Midbrain (tissue), 1 donor: ENCODE results near the gene PKNOX1.
"Not testable (repeated sequence)": the region's sequence is repeated elsewhere in the genome, so short reads cannot be mapped to it uniquely, and the experiment has no call there.

ENCODE experiments used
- DNase-seq: peaks from one replicate; lab custom pipeline; 2025; lab: John Stamatoyannopoulos, UW

PKNOX1 gene

DNA sequence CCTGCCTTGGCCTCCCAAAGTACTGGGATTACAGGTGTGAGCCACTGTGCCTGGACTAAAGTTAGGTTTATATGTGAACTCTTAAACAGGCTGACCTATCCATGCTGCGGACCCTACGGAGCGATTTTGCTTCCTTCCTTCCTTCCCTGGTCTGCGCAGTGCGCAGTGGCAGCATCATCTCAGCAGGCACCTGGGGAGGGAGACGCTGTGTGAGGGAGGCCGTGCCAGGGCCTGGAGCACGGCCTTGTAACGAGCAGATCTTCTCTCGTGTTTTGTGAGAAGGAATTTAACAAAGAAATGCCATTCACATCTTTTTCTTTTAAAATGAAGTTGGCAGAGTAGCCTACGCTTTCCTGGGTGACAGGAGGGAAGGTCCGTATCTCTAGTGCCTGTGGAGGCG is 45.8 kb downstream of the PKNOX1 start:
- no peak for DNase-seq

GRCh38 chr21:43020771-43021170 is 46.4 kb downstream of the PKNOX1 start:
- no peak for DNase-seq

DNA sequence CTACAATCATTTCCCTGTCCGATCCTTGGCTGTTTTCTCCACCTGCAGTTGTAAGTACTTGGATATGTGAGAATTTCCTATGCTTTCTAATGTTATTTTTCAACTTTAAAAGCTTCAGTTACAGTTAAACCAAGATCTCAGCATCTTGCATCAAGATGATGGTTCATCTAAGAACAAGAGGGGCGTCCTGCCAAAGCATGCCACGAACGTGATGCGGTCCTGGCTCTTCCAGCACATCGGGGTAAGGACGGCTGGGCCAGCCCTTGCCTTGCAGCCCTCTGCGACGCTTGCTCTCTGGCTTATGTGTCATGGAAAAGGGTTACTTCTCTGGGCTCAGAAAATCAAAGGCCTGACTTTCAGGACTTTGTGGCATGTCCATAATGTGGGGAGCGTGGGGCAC is 46.8 kb downstream of the PKNOX1 start:
- no peak for DNase-seq

DNA sequence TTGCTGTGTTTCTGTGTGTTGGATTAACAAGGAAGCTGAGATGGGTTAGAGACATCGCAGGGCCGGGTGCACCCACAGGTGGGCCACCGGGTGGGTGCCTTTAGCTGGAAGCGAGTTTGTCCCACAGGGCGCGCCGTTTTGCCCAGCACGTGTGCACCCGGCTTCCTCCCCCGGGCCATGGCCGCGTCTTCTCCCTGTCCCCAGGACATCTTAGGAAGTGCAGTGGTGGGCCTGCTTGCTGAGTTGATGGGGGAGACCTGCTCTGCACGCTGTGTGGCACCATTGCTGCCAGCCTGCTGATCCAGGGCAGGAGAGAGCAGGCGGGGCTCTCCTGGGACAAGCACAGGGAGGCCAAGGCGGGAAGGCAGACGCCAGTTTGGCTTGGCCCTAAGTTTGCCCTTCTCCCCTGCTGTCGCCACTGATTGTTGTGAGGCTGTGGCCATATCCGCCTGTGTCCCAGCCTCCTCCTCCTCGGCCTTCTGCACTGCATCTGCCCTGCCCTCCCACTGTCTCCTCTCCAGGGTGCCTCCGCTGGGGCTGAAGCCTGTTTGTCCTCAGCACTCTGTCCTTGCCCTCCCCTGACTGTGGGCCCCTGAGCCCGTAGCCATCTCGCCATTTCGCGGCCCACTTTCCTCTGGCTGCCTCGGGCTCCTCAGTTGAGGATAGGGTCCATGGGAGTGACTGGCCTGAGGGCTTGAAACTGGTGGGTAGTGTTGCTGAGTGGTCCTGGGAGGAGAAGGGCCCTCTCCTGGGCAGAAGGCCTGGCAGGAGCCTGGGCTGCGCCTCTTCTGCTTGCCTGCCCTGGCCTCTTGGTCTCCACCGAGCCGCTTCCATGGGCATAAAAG is 47.6 kb downstream of the PKNOX1 start:
- DNase-seq, result no peak

GRCh38 chr21:43023175-43023574 is 48.8 kb downstream of the PKNOX1 start:
- no peak for DNase-seq

- DNase-seq, result no peak
Measured at GRCh38 chr21:43024439-43025136, 50.2 kb downstream of the PKNOX1 start.

- no peak for DNase-seq
Measured at GRCh38 chr21:43025636-43026180, 51.3 kb downstream of the PKNOX1 start.

DNA sequence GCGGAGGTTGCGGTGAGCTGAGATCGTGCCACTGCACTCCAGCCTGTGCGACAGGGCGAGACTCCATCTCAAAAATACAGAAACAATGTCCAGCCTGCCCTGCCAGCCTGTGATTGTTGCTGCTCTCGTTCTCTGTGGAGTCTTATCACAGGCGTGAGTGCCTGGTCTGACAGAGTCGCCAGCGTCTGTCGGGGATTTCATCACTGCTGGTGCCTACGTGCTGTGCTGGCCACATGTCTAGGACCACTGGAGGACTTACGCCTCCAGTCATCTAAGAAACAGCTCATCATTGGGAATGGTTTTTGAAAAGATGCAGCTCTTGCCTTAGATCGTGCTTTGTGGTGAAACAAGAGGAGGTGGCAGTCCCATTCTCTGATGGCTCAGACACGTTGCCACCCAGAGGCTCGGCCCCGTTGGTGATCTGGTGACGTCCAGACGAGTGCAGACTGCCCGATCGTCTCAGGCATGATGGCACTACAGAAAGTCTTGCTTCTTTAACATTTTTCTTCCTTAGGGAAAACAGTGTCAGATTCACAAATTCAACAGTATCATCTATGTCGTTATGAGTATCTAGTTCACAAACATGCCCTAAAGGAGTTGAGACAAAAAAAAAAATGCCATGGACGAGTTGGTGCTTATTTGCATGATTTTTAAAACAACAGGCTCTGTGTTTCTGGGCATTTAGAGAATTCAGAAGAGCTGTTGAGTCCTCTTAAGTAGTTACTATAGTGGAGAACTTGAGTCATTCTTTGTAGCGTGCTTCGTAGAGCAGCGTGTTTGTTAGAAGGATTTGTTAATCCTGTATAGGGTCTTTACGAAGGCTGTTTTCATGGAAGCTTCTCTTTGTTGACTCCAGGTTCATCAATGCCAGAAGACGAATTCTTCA is 53.7 kb downstream of the PKNOX1 start:
- no peak for DNase-seq

- DNase-seq, result no peak
Measured at GRCh38 chr21:43029785-43030184, 55.4 kb downstream of the PKNOX1 start.

DNA sequence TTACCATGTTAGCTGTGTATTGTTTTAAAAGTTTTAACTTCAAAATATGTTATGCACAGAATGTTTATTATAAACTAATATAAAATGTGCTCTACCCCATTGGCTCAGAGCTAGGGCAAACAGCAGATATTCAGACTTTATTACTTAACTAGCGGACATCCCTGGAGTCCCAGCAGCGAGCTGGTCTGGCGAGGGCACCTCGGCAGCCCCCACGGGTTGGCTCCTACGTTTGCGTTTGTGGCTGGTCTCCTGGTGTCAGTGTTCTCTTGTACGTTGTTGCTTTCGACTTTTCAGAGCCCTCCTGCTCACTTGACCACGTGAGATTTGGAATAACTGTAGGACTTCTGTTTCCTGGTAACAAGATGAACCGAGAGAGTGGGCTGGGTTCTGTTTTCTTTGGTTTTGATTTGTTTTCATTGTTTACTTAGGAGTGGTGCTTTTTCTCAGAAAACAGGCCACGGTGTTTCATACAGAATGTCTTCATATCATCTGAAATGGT is 56.8 kb downstream of the PKNOX1 start:
- DNase-seq, result no peak

- DNase-seq, result no peak
Measured at GRCh38 chr21:43034101-43034500, 59.7 kb downstream of the PKNOX1 start.

- no peak for DNase-seq
Measured at GRCh38 chr21:43034826-43035225, 60.5 kb downstream of the PKNOX1 start.

GRCh38 chr21:43036889-43037288 is 62.5 kb downstream of the PKNOX1 start:
- not testable (repeated sequence) for DNase-seq

DNA sequence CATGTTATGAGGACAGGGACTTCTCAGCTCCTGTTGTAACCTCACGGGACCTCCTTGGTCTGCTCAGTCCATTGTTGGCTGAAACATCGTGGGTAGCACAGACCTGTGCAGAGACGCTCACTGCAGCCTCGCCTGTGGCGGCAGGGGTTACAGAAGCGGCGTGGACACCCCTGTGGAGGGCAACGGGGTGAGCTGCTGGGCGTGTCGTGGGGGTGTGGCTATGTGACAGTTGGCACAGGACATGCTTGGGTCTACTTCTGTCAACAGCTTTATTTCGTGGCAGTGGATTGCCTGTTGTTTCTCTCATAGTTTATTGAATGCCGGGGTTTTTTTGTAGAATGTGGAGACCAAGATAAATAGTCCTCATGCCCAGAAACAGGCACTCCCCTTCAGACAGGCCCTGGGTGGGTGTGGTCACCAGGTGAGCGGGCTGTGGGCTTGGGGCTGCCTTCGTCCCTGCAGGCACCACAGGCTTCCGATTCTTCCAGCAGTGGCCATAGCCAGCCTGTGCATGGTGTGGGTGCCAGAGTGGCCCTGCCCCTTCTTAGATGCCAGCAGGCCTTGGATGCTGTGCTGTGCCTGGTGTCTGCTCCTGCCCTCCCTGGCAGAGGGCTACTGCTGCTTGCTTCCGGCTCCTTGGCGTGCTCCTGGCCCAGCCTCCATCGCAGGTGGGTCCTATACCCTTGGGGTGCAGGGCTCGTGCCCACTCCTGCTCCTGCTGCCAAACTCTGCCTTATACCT is 63.7 kb downstream of the PKNOX1 start:
- DNase-seq, result not testable (repeated sequence)

GRCh38 chr21:43038659-43039044 is 64.3 kb downstream of the PKNOX1 start:
- DNase-seq, result not testable (repeated sequence)

- not testable (repeated sequence) for DNase-seq
Measured at GRCh38 chr21:43042169-43042568, 67.8 kb downstream of the PKNOX1 start.

DNA sequence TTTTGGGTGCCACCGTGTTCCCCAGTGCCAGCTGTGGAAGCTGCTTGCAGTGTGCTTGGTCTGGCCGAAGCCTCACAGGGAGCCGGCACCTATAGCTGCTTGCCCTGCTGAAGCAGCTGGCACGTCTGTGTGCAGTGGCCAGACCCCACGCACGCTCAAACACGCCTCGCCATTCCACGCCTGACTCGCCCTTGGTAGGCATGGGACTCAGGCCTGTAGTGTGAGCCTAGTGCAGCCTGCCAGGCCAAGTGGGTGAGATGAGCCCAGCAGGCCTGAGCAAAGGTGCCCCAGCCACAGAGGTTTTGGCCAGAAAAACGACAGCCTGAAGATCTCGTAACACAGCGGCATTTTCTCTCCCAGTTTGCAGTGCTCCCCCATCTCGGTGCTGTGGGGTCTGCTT is 68.9 kb downstream of the PKNOX1 start:
- not testable (repeated sequence) for DNase-seq

GRCh38 chr21:43044547-43044946 is 70.2 kb downstream of the PKNOX1 start:
- not testable (repeated sequence) for DNase-seq

- DNase-seq, result not testable (repeated sequence)
Measured at GRCh38 chr21:43045165-43045875, 71.0 kb downstream of the PKNOX1 start.
